SK-N-SH (cell line): ENCODE measurements around the gene CATSPERD. TPM values are rescaled to one million over a fixed set of nuclear protein-coding genes. Genes with fewer than 3 reads are reported as not detected.
A peak's percentile ranks its signal among the peaks of the same experiment; 100 is the strongest.

Experiments
- CTCF ChIA-PET: fragments of 300-600, 350-600 bp; formaldehyde crosslinking; extraction: SDS; loops from one replicate; lab custom pipeline; 2021; lab: Yijun Ruan, JAX
- POLR2A ChIA-PET: fragments of 350-600 bp; sonication (Branson Sonifier 250); formaldehyde crosslinking; extraction: SDS; loops from one replicate; lab custom pipeline; 2020; ENCODE audit warnings: antibody characterized with exemption, inconsistent platforms; lab: Yijun Ruan, JAX
- DNase-seq: peaks from one replicate; pipeline ENCODE4 v3.0.0; 2012
- H2AFZ ChIP-seq: fragments of 200-600 bp; sonication (generic); 2 replicates; pipeline ENCODE4 v1.8.1; 2016; ENCODE audit warnings: antibody characterized with exemption, mild to moderate bottlenecking, low read depth
- H3F3A ChIP-seq: fragments of 200-600 bp; sonication (generic); replicated peaks from 2 replicates; pipeline ENCODE3; 2016; ENCODE audit warnings: antibody characterized with exemption, mild to moderate bottlenecking; ENCODE audit not compliant: insufficient read depth
- H3K27ac ChIP-seq, 2 experiments: fragments of 200-500 bp in 1 of 2; fragments of 200-600 bp in 1 of 2; sonication (Bioruptor generic) in 1 of 2; sonication (generic), shearing (Covaris generic) in 1 of 2; 2 replicates each; pipeline versions ENCODE4 v1.5.1 to v1.6.1; 2014 to 2016; ENCODE audit warnings: low read depth in 2 of 2, inconsistent platforms in 1 of 2, low read length in 1 of 2, mild to moderate bottlenecking in 1 of 2, mixed read lengths in 1 of 2
- H3K27me3 ChIP-seq: fragments of 200-600 bp; sonication (generic), shearing (Covaris generic); 2 replicates; pipeline ENCODE4 v1.6.1; 2016; ENCODE audit warnings: mixed run types; ENCODE audit not compliant: insufficient read depth
- H3K36me3 ChIP-seq, 2 experiments: fragments of 200-500 bp in 1 of 2; fragments of 200-600 bp in 1 of 2; sonication (Bioruptor generic) in 1 of 2; sonication (generic) in 1 of 2; replicated peaks in 1 of 2; 2 replicates each; pipeline versions ENCODE3 to v1.5.1; 2014 to 2016; ENCODE audit warnings: low read length in 1 of 2, mild to moderate bottlenecking in 1 of 2; ENCODE audit not compliant: insufficient read depth in 2 of 2, control insufficient read depth in 1 of 2
- H3K4me1 ChIP-seq, 2 experiments: fragments of 200-500 bp in 1 of 2; fragments of 200-600 bp in 1 of 2; sonication (Bioruptor generic) in 1 of 2; sonication (generic), shearing (Covaris generic) in 1 of 2; 2 replicates each; pipeline versions ENCODE4 v1.5.1 to v1.6.1; 2014 to 2016; ENCODE audit warnings: low read depth in 1 of 2, low read length in 1 of 2, mixed run types in 1 of 2; ENCODE audit not compliant: insufficient read depth in 2 of 2, control insufficient read depth in 1 of 2
- H3K4me2 ChIP-seq: fragments of 200-600 bp; sonication (generic), shearing (Covaris generic); 2 replicates; pipeline ENCODE4 v1.6.1; 2017; ENCODE audit warnings: mixed run types
- H3K4me3 ChIP-seq, 2 experiments: fragments of 200-500 bp in 1 of 2; fragments of 200-600 bp in 1 of 2; sonication (Bioruptor generic) in 1 of 2; sonication (generic), shearing (Covaris generic) in 1 of 2; 2 replicates each; pipeline versions ENCODE4 v1.5.1 to v1.8.1; 2014 to 2016; ENCODE audit warnings: low read depth in 2 of 2, inconsistent platforms in 1 of 2, low read length in 1 of 2, mild to moderate bottlenecking in 1 of 2, mixed read lengths in 1 of 2, moderate library complexity in 1 of 2
- H3K79me2 ChIP-seq: fragments of 200-600 bp; sonication (generic); 2 replicates; pipeline ENCODE4 v1.8.1; 2017; ENCODE audit warnings: mild to moderate bottlenecking; ENCODE audit not compliant: insufficient read depth
- H3K9ac ChIP-seq: fragments of 200-600 bp; sonication (generic); 2 replicates; pipeline ENCODE4 v1.6.1; 2017; ENCODE audit warnings: mixed run types
- H3K9me2 ChIP-seq: fragments of 200-600 bp; sonication (generic); 2 replicates; pipeline ENCODE4 v1.6.1; 2017; ENCODE audit warnings: mixed run types
- H3K9me3 ChIP-seq: fragments of 200-600 bp; sonication (generic); 2 replicates; pipeline ENCODE4 v1.6.1; 2017; ENCODE audit warnings: mixed run types, mild to moderate bottlenecking, moderate library complexity
- H4K20me1 ChIP-seq: fragments of 200-600 bp; sonication (generic); 2 replicates; pipeline ENCODE4 v1.6.1; 2017; ENCODE audit warnings: mild to moderate bottlenecking, mixed run types; ENCODE audit not compliant: insufficient read depth
- CHD2 ChIP-seq: fragments of 150-350 bp; IDR thresholded peaks from 2 replicates; pipeline ENCODE4 v1.6.1; 2018; ENCODE audit warnings: low read length; ENCODE audit not compliant: partially characterized antibody
- ELF1 ChIP-seq: IDR thresholded peaks from 2 replicates; pipeline ENCODE4 v1.4.0; 2012
- FOXM1 ChIP-seq: IDR thresholded peaks from 2 replicates; pipeline ENCODE4 v1.4.0; 2012; ENCODE audit warnings: low read depth, mild to moderate bottlenecking
- MXI1 ChIP-seq: IDR thresholded peaks from 2 replicates; pipeline ENCODE4 v1.6.1; 2012; ENCODE audit warnings: mild to moderate bottlenecking, low read depth, low read length, improper control_type of control experiment
- PBX3 ChIP-seq: IDR thresholded peaks from 2 replicates; pipeline ENCODE4; 2012
- POLR2AphosphoS5 ChIP-seq: IDR thresholded peaks from 2 replicates; pipeline ENCODE4 v1.6.1; 2012; ENCODE audit warnings: low read depth, low read length
- RAD21 ChIP-seq: IDR thresholded peaks from 2 replicates; pipeline ENCODE4 v1.6.1; 2012; ENCODE audit warnings: mild to moderate bottlenecking, low read length
- RCOR1 ChIP-seq: fragments of 150-350 bp; IDR thresholded peaks from 2 replicates; pipeline ENCODE4 v1.6.1; 2017; ENCODE audit warnings: antibody characterized with exemption, low read length
- TCF12 ChIP-seq: IDR thresholded peaks from 2 replicates; pipeline ENCODE4 v1.4.0; 2012
- TEAD4 ChIP-seq: IDR thresholded peaks from 2 replicates; pipeline ENCODE4 v1.4.0; 2012; ENCODE audit warnings: mild to moderate bottlenecking, borderline replicate concordance; ENCODE audit not compliant: insufficient read depth
- WGBS: methylation state at CpG from one replicate; pipeline ENCODE4 v1.1.6; 2017; ENCODE audit warnings: low lambda C conversion rate; 5-methylcytosine and 5-hydroxymethylcytosine counted together
- polyA plus RNA-seq, 3 experiments: library from polyadenylated mRNA; depleted of rRNA; stranded (reverse); fragments of >200 nt; gene quantifications; 2 replicates each; pipeline ENCODE4 v1.2.3, GENCODE V29; 2012
- TF ChIP-seq, protein P1 (sequence below): fragments of 150-350 bp; IDR thresholded peaks from 2 replicates; pipeline ENCODE4 v1.6.1; 2017; ENCODE audit warnings: antibody characterized with exemption, low read length, low read depth, borderline replicate concordance
- TF ChIP-seq, protein P2 (sequence below): IDR thresholded peaks from 2 replicates; pipeline ENCODE4 v1.4.0; 2012; ENCODE audit warnings: low read depth, borderline replicate concordance

Gene CATSPERD
- polyA plus RNA-seq, 1 of the 3 experiments (the other 2 are of a cell fraction) = not detected

DNA sequence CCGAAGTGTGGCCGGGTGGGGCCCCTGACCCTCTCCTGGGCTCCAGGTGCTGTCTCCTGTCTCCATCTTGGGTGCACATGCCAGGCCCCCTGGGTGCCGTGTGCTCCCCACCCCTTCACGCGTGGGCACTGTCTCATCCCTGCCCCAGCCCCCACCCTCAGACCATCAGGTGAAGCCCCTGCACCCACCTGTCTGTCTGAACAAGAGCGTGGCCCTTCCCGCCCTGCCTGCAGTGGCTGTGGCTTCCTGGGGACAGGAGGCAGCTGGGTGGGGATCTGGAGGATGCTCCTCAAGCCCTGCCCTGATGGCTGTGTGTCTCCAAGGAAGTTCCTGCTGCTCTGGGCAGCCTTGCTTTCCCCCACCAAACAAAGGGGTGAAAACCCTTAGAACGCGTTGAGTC is 61.9 kb downstream of the CATSPERD start (continued):
- TF ChIP-seq, protein P1, sequence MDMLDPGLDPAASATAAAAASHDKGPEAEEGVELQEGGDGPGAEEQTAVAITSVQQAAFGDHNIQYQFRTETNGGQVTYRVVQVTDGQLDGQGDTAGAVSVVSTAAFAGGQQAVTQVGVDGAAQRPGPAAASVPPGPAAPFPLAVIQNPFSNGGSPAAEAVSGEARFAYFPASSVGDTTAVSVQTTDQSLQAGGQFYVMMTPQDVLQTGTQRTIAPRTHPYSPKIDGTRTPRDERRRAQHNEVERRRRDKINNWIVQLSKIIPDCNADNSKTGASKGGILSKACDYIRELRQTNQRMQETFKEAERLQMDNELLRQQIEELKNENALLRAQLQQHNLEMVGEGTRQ = no peak
- TF ChIP-seq RAD21 (no peak), RCOR1 (no peak), PBX3 (no peak), FOXM1 (no peak), POLR2AphosphoS5 (no peak)
- TF ChIP-seq, protein P2, sequence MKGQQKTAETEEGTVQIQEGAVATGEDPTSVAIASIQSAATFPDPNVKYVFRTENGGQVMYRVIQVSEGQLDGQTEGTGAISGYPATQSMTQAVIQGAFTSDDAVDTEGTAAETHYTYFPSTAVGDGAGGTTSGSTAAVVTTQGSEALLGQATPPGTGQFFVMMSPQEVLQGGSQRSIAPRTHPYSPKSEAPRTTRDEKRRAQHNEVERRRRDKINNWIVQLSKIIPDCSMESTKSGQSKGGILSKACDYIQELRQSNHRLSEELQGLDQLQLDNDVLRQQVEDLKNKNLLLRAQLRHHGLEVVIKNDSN = no peak

DNA sequence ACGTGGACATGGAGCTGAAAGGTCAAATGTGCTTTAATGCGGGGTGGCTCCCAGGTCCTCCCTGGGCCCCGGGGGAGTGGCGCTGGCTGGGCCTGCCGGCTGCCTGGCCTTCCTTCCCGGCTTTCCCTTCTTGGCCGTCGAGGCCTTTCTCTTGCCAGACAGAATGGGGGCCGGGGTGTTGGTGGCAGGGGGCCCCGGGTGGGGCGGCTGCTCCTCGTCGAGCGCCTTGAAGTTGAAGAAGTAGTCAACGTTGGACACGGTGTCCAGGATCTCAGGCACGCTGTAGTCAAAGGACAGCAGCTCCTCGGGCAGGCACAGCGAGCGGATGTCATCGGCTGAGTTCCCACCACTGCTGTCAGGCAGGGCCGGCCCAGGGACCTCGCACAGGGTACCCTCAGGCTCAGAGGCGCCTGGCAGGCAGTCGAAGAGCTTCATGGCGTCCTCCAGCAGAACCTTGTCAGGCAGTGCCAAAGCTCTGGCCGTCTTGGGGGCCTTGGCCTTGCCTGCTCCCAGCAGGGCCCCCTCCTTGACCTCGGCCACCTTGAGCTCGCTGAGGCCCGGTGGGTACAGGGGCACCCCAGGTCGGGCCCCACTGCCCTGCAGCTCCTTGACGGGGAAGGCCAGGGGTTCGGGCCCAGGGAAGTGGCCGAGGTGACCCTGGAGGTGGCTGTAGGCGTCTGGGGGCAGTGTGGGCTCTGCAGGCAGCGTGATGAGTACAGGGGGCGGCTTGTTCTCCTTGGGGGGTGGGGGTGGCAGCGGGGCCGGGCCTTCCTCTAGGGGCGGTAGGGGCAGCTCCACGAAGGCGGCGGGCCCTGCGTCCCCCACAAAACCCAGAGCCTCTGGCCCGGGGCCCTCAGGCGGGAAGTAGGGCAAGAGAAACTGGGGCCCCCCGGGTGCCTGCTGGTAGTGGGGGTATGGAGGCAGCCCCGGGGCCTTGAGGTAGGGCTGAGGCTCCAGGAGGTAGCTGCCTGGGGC is 62.8 kb downstream of the CATSPERD start:
- POLR2A ChIA-PET = interaction anchor here (1.4 kb wide), 1 partner anchor 15 kb away, joined by 4 read pairs; no protein-coding TSS in a partner anchor

DNA sequence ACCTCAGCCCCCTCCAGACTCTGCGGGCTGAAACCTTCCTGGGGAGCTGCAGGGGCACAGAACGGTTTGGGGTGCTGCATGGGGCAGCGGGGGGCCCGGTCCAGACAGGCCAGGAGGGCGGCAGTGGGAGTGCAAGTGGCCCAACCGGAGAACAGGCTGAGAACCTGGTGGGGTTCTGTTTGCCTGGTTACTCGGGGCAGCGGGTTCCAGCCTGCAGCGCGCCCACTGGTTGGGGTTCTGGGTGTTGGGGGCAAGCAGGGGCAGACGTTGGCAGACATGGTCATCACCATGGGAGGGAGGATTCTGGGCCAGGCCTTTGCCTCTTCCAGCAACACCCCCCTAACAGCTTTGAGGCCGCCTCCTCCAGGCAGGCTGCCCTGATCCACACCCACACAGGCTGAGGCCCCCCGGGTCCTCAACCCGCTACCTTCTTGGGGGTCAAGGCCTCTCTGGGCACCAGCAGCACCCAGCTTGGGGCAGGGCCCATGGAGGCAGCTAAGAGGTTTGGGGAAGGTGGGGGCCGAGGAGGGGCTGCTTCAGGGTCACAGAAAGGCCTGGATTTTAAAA is 64.2 kb downstream of the CATSPERD start, which contains the start of gene PRR22:
Gene PRR22, minus strand, starts transcription at position 166 of the 567 bp plus-strand sequence. Its CDS starts 86 bp downstream, at position 80.
- no peaks in the 10 kb centered on the region for H3K27me3 ChIP-seq
- H3F3A ChIP-seq = no peaks in the 10 kb centered on the region
- no peak within 1 kb of the TSS for H3K4me2 ChIP-seq
- POLR2A ChIA-PET = no interaction called here
- 87% methylated on average over 5 of the region's 15 CpGs for WGBS
- no peaks in the 10 kb centered on the region for H4K20me1 ChIP-seq
- CTCF ChIA-PET = interaction anchor here (0.7 to 1.5 kb wide), 6 partner anchors 10 to 36 kb away, joined by 3 to 6 read pairs (median 3); no protein-coding TSS in a partner anchor
- DNase-seq = no peak
- no peaks in the 10 kb centered on the region for H3K9me2 ChIP-seq
- H3K9ac ChIP-seq = no peak within 1 kb of the TSS
- no peaks in the 10 kb centered on the region for H3K9me3 ChIP-seq
- H2AFZ ChIP-seq = no peak within 1 kb of the TSS
- H3K4me1 ChIP-seq = peaks cover 0 to under 1% of the 10 kb centered on the region in 2 experiments; a peak in 1 of 4 replicates
- H3K79me2 ChIP-seq = peaks cover 1% of the 10 kb centered on the region; the same call in 1 of the 2 replicates
- H3K36me3 ChIP-seq = peaks cover 0 to 44% of the 10 kb centered on the region in 2 experiments
- H3K4me3 ChIP-seq = no peak within 1 kb of the TSS
- no peak within 1 kb of the TSS for H3K27ac ChIP-seq
- no peak for TF ChIP-seq ELF1
- TF ChIP-seq MXI1 = no peak
- TF ChIP-seq TEAD4 = no peak
- no peak for TF ChIP-seq TCF12
- TF ChIP-seq CHD2 = no peak
- TF ChIP-seq RAD21 = no peak

More for the DNA sequence above, 62.8 kb downstream of the CATSPERD start:
- Histone ChIP-seq H3K4me3 (no peak overlapping the region), H3F3A (no peaks in the 10 kb centered on the region), H4K20me1 (no peaks in the 10 kb centered on the region), H3K79me2 (no peaks in the 10 kb centered on the region), H3K9ac (no peak overlapping the region), H3K9me2 (no peaks in the 10 kb centered on the region)
- peak; percentile 25 for DNase-seq
- TF ChIP-seq RAD21 (no peak), TCF12 (no peak)
- TF ChIP-seq, all 33 proteins: peak for 0
- H2AFZ ChIP-seq = no peak overlapping the region
- H3K36me3 ChIP-seq = peaks cover 0 to 31% of the 10 kb centered on the region in 2 experiments
- H3K9me3 ChIP-seq = no peaks in the 10 kb centered on the region
- no peak overlapping the region for H3K27ac ChIP-seq
- WGBS = 93% methylated on average over 24 of the region's 48 CpGs
- no peak overlapping the region for H3K4me2 ChIP-seq
- H3K27me3 ChIP-seq = no peaks in the 10 kb centered on the region
- no peaks in the 10 kb centered on the region for H3K4me1 ChIP-seq
- CTCF ChIA-PET = interaction anchor here (0.9 to 4.7 kb wide), 6 partner anchors 9 to 240 kb away, joined by 3 to 17 read pairs (median 4); no protein-coding TSS in a partner anchor
